Bronchial epithelial cell (primary cell): ENCODE measurements around the gene ACP7. TPM values are rescaled to one million over a fixed set of nuclear protein-coding genes. Genes with fewer than 3 reads are reported as not detected.
"Not testable (repeated sequence)": the region's sequence is repeated elsewhere in the genome, so short reads cannot be mapped to it uniquely, and the experiment has no call there.

Experiments used
- DNase-seq: peaks from one replicate; pipeline ENCODE4 v3.0.0-alpha.2; 2010; ENCODE audit warnings: low read depth
- FAIRE-seq: peaks from 2 replicates; lab custom pipeline; 2011; peaks lifted over from hg19 to GRCh38; lab: Jason Lieb, UNC
- H3K27me3 ChIP-seq: 2 replicates; pipeline ENCODE4 v1.5.1; 2011; ENCODE audit warnings: low read length; ENCODE audit not compliant: control insufficient read depth, insufficient read depth
- H3K36me3 ChIP-seq: 2 replicates; pipeline ENCODE4 v1.5.1; 2011; ENCODE audit warnings: low read length; ENCODE audit not compliant: control insufficient read depth, insufficient read depth
- H3K4me3 ChIP-seq: 2 replicates; pipeline ENCODE4 v1.5.1; 2011; ENCODE audit warnings: mild to moderate bottlenecking, low read depth, low read length, control low read depth
- CTCF ChIP-seq: IDR thresholded peaks from 2 replicates; pipeline ENCODE4 v1.5.1; 2011; ENCODE audit warnings: mild to moderate bottlenecking, moderate library complexity, low read length, control low read depth, inconsistent platforms; ENCODE audit not compliant: insufficient read depth, severe bottlenecking
- total RNA-seq: library from RNA; depleted of rRNA; stranded (reverse); fragments of >200 nt; gene quantifications from 2 replicates; pipeline ENCODE4 v1.2.1, GENCODE V29; 2014

Gene ACP7
- total RNA-seq, 1 donor from 2014 or later: 0.53 TPM

GRCh38 chr19:39067104-39067503, 17.1 kb upstream of the ACP7 start:
- no peak for TF ChIP-seq CTCF
- Histone ChIP-seq H3K27me3 (no peaks in the 10 kb centered on the region), H3K4me3 (no peak overlapping the region), H3K36me3 (no peaks in the 10 kb centered on the region)
- DNase-seq (no peak), FAIRE-seq (no peak)

GRCh38 chr19:39068259-39068658, 15.9 kb upstream of the ACP7 start:
- FAIRE-seq, DNase-seq, H3K36me3 ChIP-seq, H3K27me3 ChIP-seq, H3K4me3 ChIP-seq: not testable (repeated sequence)

GRCh38 chr19:39070888-39071287, 13.3 kb upstream of the ACP7 start:
- no peak for FAIRE-seq
- DNase-seq: no peak

GRCh38 chr19:39074205-39074692, 9.9 kb upstream of the ACP7 start:
- H3K4me3 ChIP-seq: no peak overlapping the region
- no peak for TF ChIP-seq CTCF
- H3K27me3 ChIP-seq: no peaks in the 10 kb centered on the region
- FAIRE-seq (no peak), DNase-seq (no peak)
- no peaks in the 10 kb centered on the region for H3K36me3 ChIP-seq

More at GRCh38 chr19:39070888-39071287, 13.3 kb upstream of the ACP7 start:
- H3K27me3 ChIP-seq: no peaks in the 10 kb centered on the region
- no peak overlapping the region for H3K4me3 ChIP-seq
- TF ChIP-seq CTCF: no peak
- H3K36me3 ChIP-seq: no peaks in the 10 kb centered on the region

- H3K4me3 ChIP-seq: no peak overlapping the region
- DNase-seq: no peak
- no peak for TF ChIP-seq CTCF
- H3K27me3 ChIP-seq: no peaks in the 10 kb centered on the region
- no peaks in the 10 kb centered on the region for H3K36me3 ChIP-seq
- FAIRE-seq: no peak
Observed at GRCh38 chr19:39074942-39075341, 9.2 kb upstream of the ACP7 start.

- no peak for DNase-seq
- Histone ChIP-seq H3K27me3 (no peaks in the 10 kb centered on the region), H3K4me3 (no peak overlapping the region), H3K36me3 (no peaks in the 10 kb centered on the region)
- FAIRE-seq: no peak
- no peak for TF ChIP-seq CTCF
Observed at GRCh38 chr19:39077323-39077722, 6.8 kb upstream of the ACP7 start.
